ENCODE results near the gene SERPINA1.

Gene SERPINA1

GRCh38 chr14:94337274-94337673 is 51.1 kb downstream of the SERPINA1 start:
- DNase-seq (ENCODE audit: insufficient read length), result no peak
- TF ChIP-seq POLR2AphosphoS5 (IDR thresholded peaks at IDR 0.05; ENCODE audit: low read depth, low read length) (no peak), POLR2A (IDR thresholded peaks at IDR 0.05; ENCODE audit: low read depth, low read length) (no peak), TAF1 (IDR thresholded peaks at IDR 0.05; ENCODE audit: borderline replicate concordance, low read depth, low read length) (no peak)
- no peak for FAIRE-seq

DNA sequence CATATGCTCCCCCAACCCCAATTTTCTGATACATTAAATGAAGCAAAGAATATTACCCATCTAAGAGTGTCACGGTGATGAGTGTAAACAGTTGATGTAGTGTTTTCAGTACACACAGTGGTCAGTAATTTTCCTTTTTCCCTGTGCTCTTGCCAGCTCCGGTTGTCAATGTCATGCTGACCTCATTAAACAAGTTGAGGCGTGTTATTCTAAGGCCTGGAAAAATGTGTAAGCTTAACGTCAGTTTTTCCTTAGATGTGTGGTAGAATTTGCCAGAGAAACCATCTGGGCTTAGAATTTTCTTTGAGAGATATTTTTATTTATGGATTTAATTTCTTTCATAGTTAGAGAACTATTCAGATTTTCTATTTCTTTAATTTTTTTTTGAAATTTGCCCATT is 53.5 kb downstream of the SERPINA1 start:
- TF ChIP-seq TAF1 (IDR thresholded peaks at IDR 0.05; ENCODE audit: borderline replicate concordance, low read depth, low read length) (no peak), POLR2A (IDR thresholded peaks at IDR 0.05; ENCODE audit: low read depth, low read length) (no peak), POLR2AphosphoS5 (IDR thresholded peaks at IDR 0.05; ENCODE audit: low read depth, low read length) (no peak)
- DNase-seq (ENCODE audit: insufficient read length) (no peak), FAIRE-seq (no peak)

DNA sequence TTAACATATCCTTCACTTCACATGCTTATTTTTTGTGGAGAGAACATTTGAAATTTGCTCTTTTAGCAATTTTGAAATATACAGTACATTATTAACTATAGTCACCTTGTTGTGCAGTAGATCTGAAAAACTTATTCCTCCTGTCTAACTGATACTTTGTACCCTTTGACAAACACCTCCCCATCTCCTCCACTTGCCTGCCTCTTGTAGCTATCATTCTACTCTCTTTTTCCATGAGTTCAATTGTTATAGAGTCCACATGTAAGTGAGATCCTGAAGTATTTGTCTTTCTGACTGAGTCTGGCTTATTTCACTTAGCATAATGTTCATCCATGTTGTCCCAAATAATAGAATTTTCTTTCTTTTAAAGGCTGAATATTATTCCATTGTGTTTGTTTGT is 55.8 kb downstream of the SERPINA1 start:
- FAIRE-seq, result no peak
- no peak for DNase-seq (ENCODE audit: insufficient read length)
- TF ChIP-seq POLR2A (IDR thresholded peaks at IDR 0.05; ENCODE audit: low read depth, low read length) (no peak), TAF1 (IDR thresholded peaks at IDR 0.05; ENCODE audit: borderline replicate concordance, low read depth, low read length) (no peak), POLR2AphosphoS5 (IDR thresholded peaks at IDR 0.05; ENCODE audit: low read depth, low read length) (no peak)

GRCh38 chr14:94332063-94332583 is 56.3 kb downstream of the SERPINA1 start:
- DNase-seq (ENCODE audit: insufficient read length) (no peak), FAIRE-seq (no peak)
- TF ChIP-seq POLR2A (IDR thresholded peaks at IDR 0.05; ENCODE audit: low read depth, low read length) (no peak), POLR2AphosphoS5 (IDR thresholded peaks at IDR 0.05; ENCODE audit: low read depth, low read length) (no peak), TAF1 (IDR thresholded peaks at IDR 0.05; ENCODE audit: borderline replicate concordance, low read depth, low read length) (no peak)

GRCh38 chr14:94331462-94331861 is 56.9 kb downstream of the SERPINA1 start:
- DNase-seq (ENCODE audit: insufficient read length) (no peak), FAIRE-seq (no peak)
- no peak for TF ChIP-seq POLR2A (IDR thresholded peaks at IDR 0.05; ENCODE audit: low read depth, low read length)
- TF ChIP-seq POLR2AphosphoS5 (IDR thresholded peaks at IDR 0.05; ENCODE audit: low read depth, low read length), result no peak
- no peak for TF ChIP-seq TAF1 (IDR thresholded peaks at IDR 0.05; ENCODE audit: borderline replicate concordance, low read depth, low read length)

DNA sequence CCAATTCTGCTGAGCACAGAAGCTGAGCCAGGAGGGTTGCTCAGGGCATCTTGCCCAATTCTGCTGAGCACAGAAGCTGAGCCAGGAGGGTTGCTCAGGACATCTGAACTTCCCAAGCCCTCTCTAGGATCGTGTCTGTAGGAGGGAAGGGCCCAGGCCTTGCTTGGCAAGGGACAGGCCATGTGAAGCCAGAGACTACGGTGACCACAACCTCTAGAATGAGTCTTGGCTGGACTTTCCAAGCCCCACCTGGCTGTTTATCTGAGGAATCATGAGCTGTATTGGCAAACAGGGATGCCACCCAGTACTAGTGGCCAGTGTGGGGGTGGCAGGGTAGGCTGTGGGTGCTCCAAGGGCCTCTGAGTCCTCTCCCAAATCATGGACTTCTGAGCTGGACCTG is 57.5 kb downstream of the SERPINA1 start:
- DNase-seq (ENCODE audit: insufficient read length), result no peak
- no peak for FAIRE-seq
- TF ChIP-seq TAF1 (IDR thresholded peaks at IDR 0.05; ENCODE audit: borderline replicate concordance, low read depth, low read length) (no peak), POLR2AphosphoS5 (IDR thresholded peaks at IDR 0.05; ENCODE audit: low read depth, low read length) (no peak), POLR2A (IDR thresholded peaks at IDR 0.05; ENCODE audit: low read depth, low read length) (no peak)

GRCh38 chr14:94330432-94330831 is 58.0 kb downstream of the SERPINA1 start:
- TF ChIP-seq TAF1 (IDR thresholded peaks at IDR 0.05; ENCODE audit: borderline replicate concordance, low read depth, low read length), result no peak
- no peak for TF ChIP-seq POLR2A (IDR thresholded peaks at IDR 0.05; ENCODE audit: low read depth, low read length)
- DNase-seq (ENCODE audit: insufficient read length) (no peak), FAIRE-seq (no peak)

GRCh38 chr14:94329857-94330256 is 58.5 kb downstream of the SERPINA1 start:
- FAIRE-seq, result no peak
- TF ChIP-seq TAF1 (IDR thresholded peaks at IDR 0.05; ENCODE audit: borderline replicate concordance, low read depth, low read length), result no peak
- no peak for TF ChIP-seq POLR2A (IDR thresholded peaks at IDR 0.05; ENCODE audit: low read depth, low read length)
- no peak for TF ChIP-seq POLR2AphosphoS5 (IDR thresholded peaks at IDR 0.05; ENCODE audit: low read depth, low read length)
- DNase-seq (ENCODE audit: insufficient read length), result no peak

DNA sequence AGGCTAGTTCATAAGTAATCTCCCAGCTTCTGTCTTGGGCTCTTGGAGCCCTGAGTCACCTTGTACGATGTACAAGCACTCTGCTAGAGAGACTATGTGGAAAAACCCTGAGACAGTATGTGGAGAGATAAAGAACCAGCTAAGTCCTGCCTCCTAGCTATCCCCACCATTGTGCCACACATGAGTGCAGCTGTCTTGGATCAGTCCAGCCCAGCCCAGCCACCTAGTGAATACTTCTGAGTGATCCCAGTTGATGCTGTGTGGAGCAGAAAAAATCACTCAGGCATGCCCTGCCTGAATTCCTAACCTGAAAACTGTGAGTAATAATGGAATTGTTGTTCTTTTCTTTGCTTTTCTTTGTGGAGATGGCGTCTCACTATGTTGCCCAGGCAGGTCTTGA is 60.2 kb downstream of the SERPINA1 start:
- DNase-seq (ENCODE audit: insufficient read length) (no peak), FAIRE-seq (no peak)
- TF ChIP-seq POLR2A (IDR thresholded peaks at IDR 0.05; ENCODE audit: low read depth, low read length), result no peak
- no peak for TF ChIP-seq POLR2AphosphoS5 (IDR thresholded peaks at IDR 0.05; ENCODE audit: low read depth, low read length)
